HEK293T (cell line): ENCODE data around the gene RGL3.

ENCODE experiments used
- ELF4 ChIP-seq: fragments of 450-650 bp; IDR thresholded peaks from 2 replicates; pipeline ENCODE4 v1.6.1; 2017; ENCODE audit warnings: antibody characterized with exemption
- HDGF ChIP-seq: fragments of 450-650 bp; IDR thresholded peaks from 2 replicates; pipeline ENCODE4 v1.6.1; 2017; ENCODE audit warnings: antibody characterized with exemption, borderline replicate concordance
- L3MBTL2 ChIP-seq: fragments of 450-650 bp; conservative IDR thresholded peaks from 2 replicates; pipeline ENCODE4 v1.6.1; 2016; ENCODE audit warnings: mild to moderate bottlenecking
- PKNOX1 ChIP-seq: fragments of 450-650 bp; IDR thresholded peaks from 2 replicates; pipeline ENCODE4 v1.6.1; 2016
- SP1 ChIP-seq: fragments of 450-650 bp; IDR thresholded peaks from 2 replicates; pipeline ENCODE4 v1.6.1; 2017
- SUZ12 ChIP-seq: fragments of 450-650 bp; IDR thresholded peaks from 2 replicates; pipeline ENCODE4 v1.6.1; 2016; ENCODE audit warnings: mild to moderate bottlenecking

GRCh38 chr19:11364935-11365334 is 54.2 kb downstream of the RGL3 start:
- TF ChIP-seq SP1 = no peak
- TF ChIP-seq ELF4 = no peak
- no peak for TF ChIP-seq HDGF
- TF ChIP-seq PKNOX1 = no peak
- no peak for TF ChIP-seq L3MBTL2
- no peak for TF ChIP-seq SUZ12
